ENCODE measurements around the gene FAM151B.

FAM151B gene

DNA sequence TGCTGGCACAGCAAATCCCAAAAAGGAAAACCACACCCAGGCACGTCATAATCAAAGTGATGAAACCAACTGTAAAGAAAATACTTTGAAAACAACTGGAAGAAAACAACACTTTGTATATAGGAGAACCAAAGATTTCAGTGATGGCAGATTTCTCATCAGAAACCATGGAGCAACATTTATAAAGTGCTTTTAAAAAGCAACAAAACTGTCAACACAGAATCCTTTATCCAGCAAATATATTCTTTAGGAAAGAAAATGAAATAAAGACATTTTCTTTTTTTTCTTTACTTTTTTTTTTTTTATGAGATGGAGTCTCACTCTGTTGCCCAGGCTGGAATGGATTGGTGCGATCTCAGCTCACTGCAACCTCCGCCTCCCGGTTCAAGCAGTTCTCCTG lies 5.3 kb upstream of the FAM151B start:
- Histone ChIP-seq H3K79me2 (ENCODE audit: low read length) (no peaks in the 10 kb centered on the region), H3K36me3 (replicated peaks; ENCODE audit: insufficient read depth, low read length) (no peaks in the 10 kb centered on the region), H3F3A (ENCODE audit: insufficient read depth, low read length) (peaks cover 8% of the 10 kb centered on the region), H2AFZ (ENCODE audit: low read length) (no peak overlapping the region), H3K9ac (ENCODE audit: low read length) (no peak overlapping the region), H3K9me3 (replicated peaks; ENCODE audit: insufficient read depth, low read length) (no peaks in the 10 kb centered on the region), H3K4me1 (ENCODE audit: low read length) (peaks cover 11% of the 10 kb centered on the region), H3K4me3 (ENCODE audit: low read length) (no peak overlapping the region), H3K9me2 (replicated peaks; ENCODE audit: insufficient read depth, low read length) (no peaks in the 10 kb centered on the region), H4K20me1 (ENCODE audit: insufficient read depth, low read length) (no peaks in the 10 kb centered on the region), H3K4me2 (ENCODE audit: low read depth, low read length) (no peak overlapping the region), H3K27me3 (replicated peaks; ENCODE audit: insufficient read depth, low read length) (no peaks in the 10 kb centered on the region), H3K27ac (ENCODE audit: low read length) (peak overlapping the region; percentile 13; the same call in 1 of the 2 replicates)
- TF ChIP-seq EZH2phosphoT487 (IDR thresholded peaks at IDR 0.05; ENCODE audit: low read length) (no peak), EZH2 (optimal IDR thresholded peaks at IDR 0.05; ENCODE audit: low read depth, low read length) (no peak)
- TF ChIP-seq, protein P1, sequence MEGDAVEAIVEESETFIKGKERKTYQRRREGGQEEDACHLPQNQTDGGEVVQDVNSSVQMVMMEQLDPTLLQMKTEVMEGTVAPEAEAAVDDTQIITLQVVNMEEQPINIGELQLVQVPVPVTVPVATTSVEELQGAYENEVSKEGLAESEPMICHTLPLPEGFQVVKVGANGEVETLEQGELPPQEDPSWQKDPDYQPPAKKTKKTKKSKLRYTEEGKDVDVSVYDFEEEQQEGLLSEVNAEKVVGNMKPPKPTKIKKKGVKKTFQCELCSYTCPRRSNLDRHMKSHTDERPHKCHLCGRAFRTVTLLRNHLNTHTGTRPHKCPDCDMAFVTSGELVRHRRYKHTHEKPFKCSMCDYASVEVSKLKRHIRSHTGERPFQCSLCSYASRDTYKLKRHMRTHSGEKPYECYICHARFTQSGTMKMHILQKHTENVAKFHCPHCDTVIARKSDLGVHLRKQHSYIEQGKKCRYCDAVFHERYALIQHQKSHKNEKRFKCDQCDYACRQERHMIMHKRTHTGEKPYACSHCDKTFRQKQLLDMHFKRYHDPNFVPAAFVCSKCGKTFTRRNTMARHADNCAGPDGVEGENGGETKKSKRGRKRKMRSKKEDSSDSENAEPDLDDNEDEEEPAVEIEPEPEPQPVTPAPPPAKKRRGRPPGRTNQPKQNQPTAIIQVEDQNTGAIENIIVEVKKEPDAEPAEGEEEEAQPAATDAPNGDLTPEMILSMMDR (IDR thresholded peaks at IDR 0.05; ENCODE audit: low read length), result no peak
- DNase-seq, result peak; percentile 20

DNA sequence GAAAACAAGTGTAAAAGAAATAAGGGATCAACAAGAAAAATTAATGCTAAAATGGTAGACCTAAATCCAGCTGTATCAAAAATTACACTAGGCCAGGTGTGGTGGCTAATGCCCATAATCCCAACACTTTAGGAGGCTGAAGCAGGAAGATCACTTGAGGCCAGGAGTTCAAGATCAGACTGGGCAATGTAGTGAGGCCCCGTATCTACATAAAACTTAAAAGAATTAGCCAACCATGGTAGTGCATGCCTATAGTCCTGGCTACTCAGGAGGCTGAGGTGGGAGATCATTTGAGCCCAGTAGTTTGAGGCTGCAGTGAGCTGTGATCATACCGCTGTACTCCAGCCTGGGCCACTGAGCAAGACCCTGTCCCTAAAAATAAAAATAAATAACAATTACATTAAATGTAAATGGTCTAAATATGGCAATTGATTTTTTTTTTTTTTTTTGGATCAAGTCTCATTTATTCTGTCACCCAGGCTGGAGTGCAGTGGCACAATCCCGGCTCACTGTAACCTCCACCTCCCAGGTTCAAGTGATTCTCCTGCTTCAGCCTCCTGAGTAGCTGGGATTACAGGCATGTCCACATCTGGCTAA lies 4.2 kb upstream of the FAM151B start:
- H4K20me1 ChIP-seq (ENCODE audit: insufficient read depth, low read length), result no peaks in the 10 kb centered on the region
- peaks cover 20% of the 10 kb centered on the region for H3F3A ChIP-seq (ENCODE audit: insufficient read depth, low read length)
- no peak overlapping the region for H3K4me2 ChIP-seq (ENCODE audit: low read depth, low read length)
- no peaks in the 10 kb centered on the region for H3K36me3 ChIP-seq (replicated peaks; ENCODE audit: insufficient read depth, low read length)
- H3K9me2 ChIP-seq (replicated peaks; ENCODE audit: insufficient read depth, low read length), result no peaks in the 10 kb centered on the region
- H3K27ac ChIP-seq (ENCODE audit: low read length), result no peak overlapping the region
- peaks cover 11% of the 10 kb centered on the region for H3K4me1 ChIP-seq (ENCODE audit: low read length)
- H2AFZ ChIP-seq (ENCODE audit: low read length), result no peak overlapping the region
- H3K4me3 ChIP-seq (ENCODE audit: low read length), result no peak overlapping the region
- H3K79me2 ChIP-seq (ENCODE audit: low read length), result no peaks in the 10 kb centered on the region
- H3K27me3 ChIP-seq (replicated peaks; ENCODE audit: insufficient read depth, low read length), result no peaks in the 10 kb centered on the region
- H3K9me3 ChIP-seq (replicated peaks; ENCODE audit: insufficient read depth, low read length), result no peaks in the 10 kb centered on the region
- TF ChIP-seq, protein P1 (IDR thresholded peaks at IDR 0.05; ENCODE audit: low read length), result no peak
- no peak for TF ChIP-seq EZH2 (optimal IDR thresholded peaks at IDR 0.05; ENCODE audit: low read depth, low read length)
- no peak overlapping the region for H3K9ac ChIP-seq (ENCODE audit: low read length)
- DNase-seq, result no peak

DNA sequence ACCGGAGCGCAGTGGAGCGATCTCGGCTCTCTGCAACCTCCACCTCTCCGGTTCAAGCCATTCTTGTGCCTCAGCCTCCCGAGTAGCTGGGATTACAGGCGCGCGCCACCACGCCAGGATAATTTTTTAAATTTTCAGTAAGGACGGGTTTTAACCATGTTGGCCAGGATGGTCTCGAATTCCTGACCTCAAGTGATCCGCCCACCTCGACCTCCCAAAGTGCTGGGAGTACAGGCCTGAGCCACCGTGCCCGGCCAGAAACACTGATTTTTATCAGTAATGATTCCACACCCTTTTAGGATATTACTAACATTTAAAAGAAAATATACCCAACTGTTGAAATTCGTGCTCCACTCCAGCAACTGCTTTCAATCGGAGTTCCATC lies 464 bp upstream of the FAM151B start:
- Histone ChIP-seq H3K27me3 (replicated peaks; ENCODE audit: insufficient read depth, low read length) (no peaks in the 10 kb centered on the region), H3K4me3 (ENCODE audit: low read length) (peak overlapping the region; percentile 72), H3K4me1 (ENCODE audit: low read length) (peaks cover 6% of the 10 kb centered on the region), H3K9me3 (replicated peaks; ENCODE audit: insufficient read depth, low read length) (no peaks in the 10 kb centered on the region), H3F3A (ENCODE audit: insufficient read depth, low read length) (peaks cover 22% of the 10 kb centered on the region), H3K4me2 (ENCODE audit: low read depth, low read length) (peak overlapping the region; percentile 85), H2AFZ (ENCODE audit: low read length) (peak overlapping the region; percentile 79), H3K9me2 (replicated peaks; ENCODE audit: insufficient read depth, low read length) (no peaks in the 10 kb centered on the region), H3K79me2 (ENCODE audit: low read length) (no peaks in the 10 kb centered on the region), H3K9ac (ENCODE audit: low read length) (peak overlapping the region; percentile 66), H4K20me1 (ENCODE audit: insufficient read depth, low read length) (no peaks in the 10 kb centered on the region), H3K27ac (ENCODE audit: low read length) (peak overlapping the region; percentile 55), H3K36me3 (replicated peaks; ENCODE audit: insufficient read depth, low read length) (no peaks in the 10 kb centered on the region)
- no peak for DNase-seq
- TF ChIP-seq EZH2 (optimal IDR thresholded peaks at IDR 0.05; ENCODE audit: low read depth, low read length) (no peak), EZH2phosphoT487 (IDR thresholded peaks at IDR 0.05; ENCODE audit: low read length) (no peak)
- TF ChIP-seq, protein P1 (IDR thresholded peaks at IDR 0.05; ENCODE audit: low read length), result no peak

All from MM.1S (cell line).